ENCODE data around the gene CACNA2D1. TPM values are rescaled to one million over a fixed set of nuclear protein-coding genes. Genes with fewer than 3 reads are reported as not detected.

CACNA2D1 gene
- total RNA-seq, 4 donors from 2014 or later = 30.6 to 60.0 (median 45.7) TPM

DNA sequence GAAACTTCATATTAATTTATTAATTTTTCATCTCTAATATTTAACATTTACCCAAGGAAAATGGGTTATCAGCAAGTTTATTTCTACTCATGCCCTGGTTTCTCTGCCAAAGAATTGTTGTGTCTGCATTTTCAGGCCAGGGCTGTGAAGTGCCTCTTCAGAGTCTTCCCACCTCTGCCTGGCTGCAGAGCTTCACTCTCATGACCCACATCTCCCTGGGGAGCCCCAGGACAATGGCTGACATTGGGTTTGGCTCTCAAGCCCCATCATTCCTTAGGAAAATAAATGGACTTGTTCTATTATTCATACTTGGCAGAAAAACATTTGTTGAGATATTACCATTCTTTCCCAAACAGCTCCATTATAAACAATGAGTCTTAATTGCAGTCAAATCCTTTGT is 30.3 kb downstream of the CACNA2D1 start:
- H3K27ac ChIP-seq (replicated peaks in 1 of 4) = no peak overlapping the region
- intact Hi-C loops (cut with DNase I) = no loop called here

DNA sequence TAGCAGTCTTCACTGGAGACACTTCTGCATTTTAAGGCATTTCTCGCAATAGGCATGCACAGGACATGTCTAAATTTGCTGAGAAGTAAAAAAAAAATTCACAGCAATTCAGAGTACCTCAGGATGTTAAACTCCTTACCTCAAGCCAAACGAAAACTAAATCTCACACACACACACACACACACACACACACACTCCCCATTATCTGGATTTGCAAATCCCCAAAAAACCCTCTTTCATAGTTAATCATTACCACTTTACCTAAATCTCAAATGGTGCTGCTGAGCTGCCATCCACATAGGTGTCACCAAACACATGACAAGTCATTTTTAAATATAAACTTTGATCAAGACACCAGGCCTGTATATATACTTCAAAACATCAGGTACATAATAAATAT is 31.8 kb downstream of the CACNA2D1 start:
- no peak for DNase-seq (ENCODE audit: extremely low spot score)
- TF ChIP-seq POLR2A (IDR thresholded peaks at IDR 0.05; ENCODE audit: low read depth) = no peak
- TF ChIP-seq, protein P1, sequence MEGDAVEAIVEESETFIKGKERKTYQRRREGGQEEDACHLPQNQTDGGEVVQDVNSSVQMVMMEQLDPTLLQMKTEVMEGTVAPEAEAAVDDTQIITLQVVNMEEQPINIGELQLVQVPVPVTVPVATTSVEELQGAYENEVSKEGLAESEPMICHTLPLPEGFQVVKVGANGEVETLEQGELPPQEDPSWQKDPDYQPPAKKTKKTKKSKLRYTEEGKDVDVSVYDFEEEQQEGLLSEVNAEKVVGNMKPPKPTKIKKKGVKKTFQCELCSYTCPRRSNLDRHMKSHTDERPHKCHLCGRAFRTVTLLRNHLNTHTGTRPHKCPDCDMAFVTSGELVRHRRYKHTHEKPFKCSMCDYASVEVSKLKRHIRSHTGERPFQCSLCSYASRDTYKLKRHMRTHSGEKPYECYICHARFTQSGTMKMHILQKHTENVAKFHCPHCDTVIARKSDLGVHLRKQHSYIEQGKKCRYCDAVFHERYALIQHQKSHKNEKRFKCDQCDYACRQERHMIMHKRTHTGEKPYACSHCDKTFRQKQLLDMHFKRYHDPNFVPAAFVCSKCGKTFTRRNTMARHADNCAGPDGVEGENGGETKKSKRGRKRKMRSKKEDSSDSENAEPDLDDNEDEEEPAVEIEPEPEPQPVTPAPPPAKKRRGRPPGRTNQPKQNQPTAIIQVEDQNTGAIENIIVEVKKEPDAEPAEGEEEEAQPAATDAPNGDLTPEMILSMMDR (IDR thresholded peaks at IDR 0.05) = no peak
- TF ChIP-seq POLR2AphosphoS5 (IDR thresholded peaks at IDR 0.05) = no peak
- TF ChIP-seq EP300 (IDR thresholded peaks at IDR 0.05) = no peak
- Histone ChIP-seq H3K4me3 (no peak overlapping the region), H3K4me1 (peaks cover 5 to 44% (median 32%) of the 10 kb centered on the region in 4 donors), H3K27me3 (no peaks in the 10 kb centered on the region), H3K27ac (replicated peaks in 1 of 4) (peak overlapping the region in 2 of 4 donors; percentile 77 to 79), H3K9me3 (no peaks in the 10 kb centered on the region), H3K36me3 (no peaks in the 10 kb centered on the region)
- WGBS = 84% methylated on average over 2 of the region's 2 CpGs
- intact Hi-C loops (cut with DNase I) = no loop called here

More for the DNA sequence above, 30.3 kb downstream of the CACNA2D1 start:
- Histone ChIP-seq H3K27me3 (no peaks in the 10 kb centered on the region), H3K9me3 (no peaks in the 10 kb centered on the region), H3K36me3 (no peaks in the 10 kb centered on the region), H3K4me3 (no peak overlapping the region), H3K4me1 (peaks cover 5 to 44% (median 32%) of the 10 kb centered on the region in 4 donors)
- TF ChIP-seq, protein P1 (IDR thresholded peaks at IDR 0.05) = no peak
- TF ChIP-seq EP300 (IDR thresholded peaks at IDR 0.05) = no peak
- DNase-seq (ENCODE audit: extremely low spot score) = no peak

DNA sequence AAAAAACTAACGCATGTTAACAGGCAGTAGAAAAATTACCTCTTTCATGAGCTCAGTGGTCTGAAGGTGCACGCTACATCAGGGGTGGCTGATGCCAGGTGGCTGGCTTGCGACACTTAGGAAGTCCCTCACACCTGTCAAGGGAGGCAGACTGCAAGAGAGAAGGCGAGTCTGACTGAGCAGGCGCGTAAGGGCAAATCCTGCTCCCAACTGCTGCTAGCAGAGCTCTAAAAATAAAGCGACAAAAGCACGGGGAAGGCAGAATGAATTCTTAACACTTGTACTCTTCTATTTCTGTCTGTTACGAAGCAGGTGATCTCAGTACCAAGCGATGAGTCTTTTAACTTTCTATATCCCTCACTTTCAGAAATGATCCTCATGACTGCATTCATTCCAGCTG is 33.1 kb downstream of the CACNA2D1 start:
- H3K27me3 ChIP-seq = no peaks in the 10 kb centered on the region
- TF ChIP-seq, protein P1 (IDR thresholded peaks at IDR 0.05) = no peak
- TF ChIP-seq POLR2A (IDR thresholded peaks at IDR 0.05; ENCODE audit: low read depth) = no peak
- peak in 1 of 2 donors; percentile 70 for TF ChIP-seq POLR2AphosphoS5 (IDR thresholded peaks at IDR 0.05)
- no peak for TF ChIP-seq EP300 (IDR thresholded peaks at IDR 0.05)
- WGBS = 53% methylated on average over 10 of the region's 10 CpGs
- no peaks in the 10 kb centered on the region for H3K9me3 ChIP-seq
- peak overlapping the region; percentile 33 to 43 (median 40) for H3K4me3 ChIP-seq
- intact Hi-C loops (cut with DNase I) = no loop called here
- no peak for DNase-seq (ENCODE audit: extremely low spot score)
- no peaks in the 10 kb centered on the region for H3K36me3 ChIP-seq
- peaks cover 5 to 44% (median 31%) of the 10 kb centered on the region in 4 donors for H3K4me1 ChIP-seq
- H3K27ac ChIP-seq (replicated peaks in 1 of 4) = peak overlapping the region; percentile 67 to 79 (median 74)

DNA sequence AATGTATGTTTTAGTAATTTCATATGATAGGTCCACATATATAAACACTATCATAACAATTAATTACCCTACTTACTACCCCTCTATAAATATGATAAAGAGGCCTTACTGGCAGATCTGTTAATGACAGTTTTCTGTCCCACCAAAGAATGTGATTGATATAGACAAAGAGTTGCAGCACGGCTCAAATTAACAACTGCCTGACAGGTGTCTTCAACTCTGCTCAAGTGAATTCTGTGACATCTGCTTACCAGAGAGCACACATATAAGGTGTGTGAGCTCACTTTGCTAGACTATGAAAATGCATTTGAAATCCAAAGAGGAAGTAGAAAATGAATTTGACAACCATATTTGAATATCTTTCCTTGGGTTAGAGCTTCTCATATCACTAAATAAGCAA is 36.6 kb downstream of the CACNA2D1 start:
- no peak overlapping the region for H3K4me3 ChIP-seq
- H3K36me3 ChIP-seq = no peaks in the 10 kb centered on the region
- H3K4me1 ChIP-seq = peaks cover 3 to 15% (median 8%) of the 10 kb centered on the region in 4 donors
- 95% methylated on average over 1 of the region's 1 CpG for WGBS
- no peaks in the 10 kb centered on the region for H3K27me3 ChIP-seq
- no peaks in the 10 kb centered on the region for H3K9me3 ChIP-seq
- TF ChIP-seq POLR2AphosphoS5 (IDR thresholded peaks at IDR 0.05) (no peak), EP300 (IDR thresholded peaks at IDR 0.05) (no peak), POLR2A (IDR thresholded peaks at IDR 0.05; ENCODE audit: low read depth) (no peak)
- TF ChIP-seq, protein P1 (IDR thresholded peaks at IDR 0.05) = no peak
- DNase-seq (ENCODE audit: extremely low spot score) = no peak
- no peak overlapping the region for H3K27ac ChIP-seq (replicated peaks in 1 of 4)
- intact Hi-C loops (cut with DNase I) = no loop called here

DNA sequence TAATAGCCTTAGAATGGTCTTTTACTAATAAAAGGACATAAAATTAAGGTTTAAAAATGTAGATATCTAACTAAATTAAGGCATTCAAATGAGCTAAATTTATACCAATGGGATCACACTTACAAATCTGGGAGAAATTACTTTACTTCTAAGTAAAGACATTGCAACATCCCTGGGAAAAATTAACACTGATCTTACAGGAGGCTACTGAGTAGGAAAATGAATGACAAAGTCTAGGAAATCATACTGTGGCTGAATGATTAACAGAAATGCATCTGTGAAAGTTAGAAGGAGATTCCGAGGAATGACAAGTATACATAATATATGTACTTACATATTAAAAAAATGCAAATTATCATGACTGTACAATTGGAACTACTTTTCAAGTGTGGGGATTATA is 38.3 kb downstream of the CACNA2D1 start:
- Histone ChIP-seq H3K27ac (replicated peaks in 1 of 4) (no peak overlapping the region), H3K9me3 (no peaks in the 10 kb centered on the region), H3K27me3 (no peaks in the 10 kb centered on the region), H3K36me3 (no peaks in the 10 kb centered on the region), H3K4me1 (peaks cover 0 to 10% (median 3%) of the 10 kb centered on the region in 4 donors), H3K4me3 (no peak overlapping the region)
- TF ChIP-seq POLR2A (IDR thresholded peaks at IDR 0.05; ENCODE audit: low read depth) = no peak
- TF ChIP-seq, protein P1 (IDR thresholded peaks at IDR 0.05) = no peak
- TF ChIP-seq EP300 (IDR thresholded peaks at IDR 0.05) = no peak
- TF ChIP-seq POLR2AphosphoS5 (IDR thresholded peaks at IDR 0.05) = no peak
- intact Hi-C loops (cut with DNase I) = no loop called here
- DNase-seq (ENCODE audit: extremely low spot score) = no peak
- WGBS = 95% methylated on average over 1 of the region's 1 CpG
